A673 (cell line): ENCODE measurements around the gene EFNA3.

Source experiments
- CTCF ChIP-seq: fragments of 300-800, 200-600 bp; sonication (generic); conservative IDR thresholded peaks from 2 replicates; pipeline ENCODE4 v1.5.1; 2017; ENCODE audit warnings: low read depth, mild to moderate bottlenecking, antibody characterized with exemption, low read length, moderate library complexity, mixed read lengths
- EZH2 ChIP-seq: fragments of 200-600 bp; sonication (generic); IDR thresholded peaks from 2 replicates; pipeline ENCODE4 v1.6.1; 2017; ENCODE audit warnings: borderline replicate concordance, low read depth, mild to moderate bottlenecking, mixed read lengths, antibody characterized with exemption, low read length; ENCODE audit not compliant: poor library complexity, severe bottlenecking

GRCh38 chr1:155076371-155076770 lies 2.3 kb upstream of the EFNA3 start:
- TF ChIP-seq CTCF = no peak
- TF ChIP-seq EZH2 = no peak
